ENCODE measurements around the gene MRPS34. TPM values are rescaled to one million over a fixed set of nuclear protein-coding genes. Genes with fewer than 3 reads are reported as not detected.

The MRPS34 gene
- total RNA-seq, 4 donors from 2014 or later: 102 to 253 (median 121) TPM

GRCh38 chr16:1788095-1788707 lies 15.3 kb upstream of the MRPS34 start:
- intact Hi-C loops (cut with DNase I; ENCODE audit: low total_unique reads): no loop called here

GRCh38 chr16:1787322-1788094 lies 14.6 kb upstream of the MRPS34 start:
- 93% methylated on average over 42 of the region's 44 CpGs; no CpG with 5 or more reads in 1 of the 2 donors for WGBS, 2 donors (ENCODE audit: low coverage in 1 of 2)
- TF ChIP-seq POLR2A (IDR thresholded peaks at IDR 0.05) (no peak), CTCF (IDR thresholded peaks at IDR 0.05) (no peak), POLR2AphosphoS5 (IDR thresholded peaks at IDR 0.05) (no peak), EP300 (IDR thresholded peaks at IDR 0.05; ENCODE audit: low read depth) (no peak)
- no peaks in the 10 kb centered on the region for H3K36me3 ChIP-seq
- H3K27ac ChIP-seq: no peak overlapping the region
- no peak overlapping the region for H3K4me3 ChIP-seq
- in situ Hi-C loops (cut with MboI; ENCODE audit: low pct_ligation_motif_present in 1 of 4, low pct_unique_long_range_greater_than_20kb in 1 of 4, low sequenced_read_pairs in 3 of 4): no loop called here
- H3K4me1 ChIP-seq: peaks cover 0 to 12% (median 7%) of the 10 kb centered on the region in 4 donors
- no peaks in the 10 kb centered on the region for H3K9me3 ChIP-seq
- no peaks in the 10 kb centered on the region for H3K27me3 ChIP-seq
- no peak for DNase-seq
- intact Hi-C loops (cut with DNase I; ENCODE audit: low total_unique reads): no loop called here

More at GRCh38 chr16:1788095-1788707, 15.3 kb upstream of the MRPS34 start:
- no peaks in the 10 kb centered on the region for H3K36me3 ChIP-seq
- H3K9me3 ChIP-seq: no peaks in the 10 kb centered on the region
- peaks cover 0 to 12% (median 7%) of the 10 kb centered on the region in 4 donors for H3K4me1 ChIP-seq
- no peak overlapping the region for H3K27ac ChIP-seq
- TF ChIP-seq EP300 (IDR thresholded peaks at IDR 0.05; ENCODE audit: low read depth) (no peak), POLR2AphosphoS5 (IDR thresholded peaks at IDR 0.05) (no peak), CTCF (IDR thresholded peaks at IDR 0.05) (no peak), POLR2A (IDR thresholded peaks at IDR 0.05) (no peak)
- H3K4me3 ChIP-seq: no peak overlapping the region
- 92% methylated on average over 27 of the region's 38 CpGs; no CpG with 5 or more reads in 1 of the 2 donors for WGBS, 2 donors (ENCODE audit: low coverage in 1 of 2)
- DNase-seq: no peak
- no peaks in the 10 kb centered on the region for H3K27me3 ChIP-seq
- in situ Hi-C loops (cut with MboI; ENCODE audit: low pct_ligation_motif_present in 1 of 4, low pct_unique_long_range_greater_than_20kb in 1 of 4, low sequenced_read_pairs in 3 of 4): no loop called here

- peaks cover 0 to 12% (median 8%) of the 10 kb centered on the region in 4 donors for H3K4me1 ChIP-seq
- in situ Hi-C loops (cut with MboI; ENCODE audit: low pct_ligation_motif_present in 1 of 4, low pct_unique_long_range_greater_than_20kb in 1 of 4, low sequenced_read_pairs in 3 of 4): no loop called here
- no peaks in the 10 kb centered on the region for H3K36me3 ChIP-seq
- H3K9me3 ChIP-seq: no peaks in the 10 kb centered on the region
- WGBS, 2 donors (ENCODE audit: low coverage in 1 of 2): 70% methylated on average over 2 of the region's 6 CpGs; no CpG with 5 or more reads in 1 of the 2 donors
- no peak overlapping the region for H3K4me3 ChIP-seq
- no peak overlapping the region for H3K27ac ChIP-seq
- intact Hi-C loops (cut with DNase I; ENCODE audit: low total_unique reads): no loop called here
- no peak for TF ChIP-seq EP300 (IDR thresholded peaks at IDR 0.05; ENCODE audit: low read depth)
- TF ChIP-seq CTCF (IDR thresholded peaks at IDR 0.05): no peak
- no peak for TF ChIP-seq POLR2A (IDR thresholded peaks at IDR 0.05)
- no peak for TF ChIP-seq POLR2AphosphoS5 (IDR thresholded peaks at IDR 0.05)
- no peaks in the 10 kb centered on the region for H3K27me3 ChIP-seq
- DNase-seq: no peak
These were observed 14.1 kb upstream of the MRPS34 start for GRCh38 chr16:1787056-1787321.

GRCh38 chr16:1786242-1787055 lies 13.5 kb upstream of the MRPS34 start:
- TF ChIP-seq EP300 (IDR thresholded peaks at IDR 0.05; ENCODE audit: low read depth) (no peak), POLR2A (IDR thresholded peaks at IDR 0.05) (no peak), CTCF (IDR thresholded peaks at IDR 0.05) (no peak), POLR2AphosphoS5 (IDR thresholded peaks at IDR 0.05) (no peak)
- in situ Hi-C loops (cut with MboI; ENCODE audit: low pct_ligation_motif_present in 1 of 4, low pct_unique_long_range_greater_than_20kb in 1 of 4, low sequenced_read_pairs in 3 of 4): no loop called here
- intact Hi-C loops (cut with DNase I; ENCODE audit: low total_unique reads): no loop called here
- H3K27me3 ChIP-seq: no peaks in the 10 kb centered on the region
- no peak overlapping the region for H3K27ac ChIP-seq
- H3K36me3 ChIP-seq: no peaks in the 10 kb centered on the region
- no peaks in the 10 kb centered on the region for H3K9me3 ChIP-seq
- WGBS, 2 donors (ENCODE audit: low coverage in 1 of 2): 92% methylated on average over 45 of the region's 51 CpGs; no CpG with 5 or more reads in 1 of the 2 donors
- DNase-seq: no peak
- H3K4me3 ChIP-seq: no peak overlapping the region
- peaks cover 1 to 14% (median 11%) of the 10 kb centered on the region in 4 donors for H3K4me1 ChIP-seq

All from transverse colon (tissue), 4 donors.